ENCODE measurements around the gene ZDHHC1. TPM values are rescaled to one million over a fixed set of nuclear protein-coding genes. Genes with fewer than 3 reads are reported as not detected.

The ZDHHC1 gene
- total and polyA plus RNA-seq, 2 of the 13 experiments (the other 11 are each of a cell fraction or from before 2014, with no cell fraction given) = 0.51 to 1.1 TPM

GRCh38 chr16:67430504-67430976 is 14.3 kb upstream of the ZDHHC1 start (continued):
- TF ChIP-seq ZNF281 (CRISPR knock-in tag; IDR thresholded peaks at IDR 0.05; ENCODE audit: borderline replicate concordance) = peak; percentile 12
- no peak for TF ChIP-seq TBX3 (IDR thresholded peaks at IDR 0.05; ENCODE audit: borderline replicate concordance)
- TF ChIP-seq HMG20A (CRISPR knock-in tag; IDR thresholded peaks at IDR 0.05; ENCODE audit: borderline replicate concordance) = 0 out of 2 replicates have a peak, but pooled peaks have one; percentile 3
- TF ChIP-seq E2F5 (CRISPR knock-in tag; conservative IDR thresholded peaks at IDR 0.05) = no peak
- peak; percentile 25; the same call in 1 of the 2 replicates for TF ChIP-seq ZNF136 (CRISPR knock-in tag; IDR thresholded peaks at IDR 0.05; ENCODE audit: low read depth)
- peak; percentile 60; the same call in 1 of the 2 replicates for TF ChIP-seq RXRA (CRISPR knock-in tag; IDR thresholded peaks at IDR 0.05)
- 0 out of 2 replicates have a peak, but pooled peaks have one; percentile 78 for TF ChIP-seq PRDM4 (CRISPR knock-in tag; IDR thresholded peaks at IDR 0.05; ENCODE audit: borderline replicate concordance)
- TF ChIP-seq ZSCAN21 (CRISPR knock-in tag; IDR thresholded peaks at IDR 0.05; ENCODE audit: borderline replicate concordance) = peak; percentile 93
- peak; percentile 45; the same call in 1 of the 2 replicates for TF ChIP-seq ZNF318 (CRISPR knock-in tag; IDR thresholded peaks at IDR 0.05)
- TF ChIP-seq KLF16 (CRISPR knock-in tag; IDR thresholded peaks at IDR 0.05) = peak in 1 of 2 experiments; percentile 57; a peak in 2 of 4 replicates
- TF ChIP-seq ZBTB44 (CRISPR knock-in tag; IDR thresholded peaks at IDR 0.05) = 0 out of 2 replicates have a peak, but pooled peaks have one; percentile 37
- TF ChIP-seq KDM5A (IDR thresholded peaks at IDR 0.05; ENCODE audit: borderline replicate concordance, low read length) = no peak

All from HepG2 (cell line).